Adipose tissue (tissue), 3 donors: ENCODE measurements around the gene GLS2. TPM values are rescaled to one million over a fixed set of nuclear protein-coding genes. Genes with fewer than 3 reads are reported as not detected.
A peak's percentile ranks its signal among the peaks of the same experiment; 100 is the strongest.
"Not testable (repeated sequence)": the region's sequence is repeated elsewhere in the genome, so short reads cannot be mapped to it uniquely, and the experiment has no call there.

ENCODE experiments used
- H3K27ac ChIP-seq: one replicate; pipeline ENCODE4 v1.5.1; 2013; ENCODE audit warnings: low read depth, low read length
- WGBS, 3 donors: extraction: QIAGEN DNeasy Blood & Tissue Kit; methylation state at CpG; one replicate each; pipeline ENCODE4 v1.1.7; 2013; 5-methylcytosine and 5-hydroxymethylcytosine counted together
- polyA plus RNA-seq, 3 donors: library from polyadenylated mRNA; stranded (reverse); fragments of 200-250 nt; gene quantifications; one replicate each; pipeline ENCODE4 v1.2.3, GENCODE V29; 2013
- donor health status: healthy with polysubstance abuse.
- donor health status: Bipolar disorder and iron deficiency.
- donor health status: healthy.

GLS2 gene
- polyA plus RNA-seq, 3 donors: 0.34 to 61.5 (median 0.71) TPM

DNA sequence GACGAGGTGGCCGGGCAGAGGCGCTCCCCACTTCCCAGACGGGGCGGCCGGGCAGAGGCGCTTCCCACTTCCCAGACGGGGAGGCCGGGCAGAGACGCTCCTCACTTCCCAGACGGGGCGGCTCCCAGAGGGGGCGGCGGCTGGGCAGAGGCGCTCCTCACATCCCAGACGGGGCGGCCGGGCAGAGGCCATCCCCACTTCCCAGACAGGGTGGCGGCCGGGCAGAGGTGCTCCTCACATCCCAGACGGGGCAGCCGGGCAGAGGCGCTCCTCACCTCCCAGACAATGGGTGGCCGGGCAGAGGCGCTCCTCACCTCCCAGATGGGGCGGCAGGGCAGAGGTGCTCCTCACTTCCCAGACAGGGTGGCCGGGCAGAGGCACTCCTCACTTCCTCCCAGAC, 6.5 kb upstream of the GLS2 start:
- 92 to 96% (median 96%) methylated on average over 22 to 27 of the region's 27 CpGs for WGBS, 3 donors
- H3K27ac ChIP-seq: not testable (repeated sequence)

DNA sequence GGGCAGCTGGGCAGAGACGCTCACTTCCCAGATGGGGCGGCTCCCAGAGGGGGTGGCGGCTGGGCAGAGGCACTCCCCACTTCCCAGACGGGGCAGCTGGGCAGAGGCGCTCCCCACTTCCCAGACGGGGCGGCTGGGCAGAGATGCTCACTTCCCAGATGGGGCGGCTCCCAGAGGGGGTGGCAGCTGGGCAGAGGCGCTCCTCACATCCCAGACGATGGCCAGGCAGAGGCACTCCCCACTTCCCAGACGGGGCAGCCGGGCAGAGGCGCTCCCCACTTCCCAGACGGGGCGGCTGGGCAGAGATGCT, 6.1 kb upstream of the GLS2 start:
- H3K27ac ChIP-seq: not testable (repeated sequence)
- 92 to 97% (median 93%) methylated on average over 12 to 15 of the region's 15 CpGs for WGBS, 3 donors

DNA sequence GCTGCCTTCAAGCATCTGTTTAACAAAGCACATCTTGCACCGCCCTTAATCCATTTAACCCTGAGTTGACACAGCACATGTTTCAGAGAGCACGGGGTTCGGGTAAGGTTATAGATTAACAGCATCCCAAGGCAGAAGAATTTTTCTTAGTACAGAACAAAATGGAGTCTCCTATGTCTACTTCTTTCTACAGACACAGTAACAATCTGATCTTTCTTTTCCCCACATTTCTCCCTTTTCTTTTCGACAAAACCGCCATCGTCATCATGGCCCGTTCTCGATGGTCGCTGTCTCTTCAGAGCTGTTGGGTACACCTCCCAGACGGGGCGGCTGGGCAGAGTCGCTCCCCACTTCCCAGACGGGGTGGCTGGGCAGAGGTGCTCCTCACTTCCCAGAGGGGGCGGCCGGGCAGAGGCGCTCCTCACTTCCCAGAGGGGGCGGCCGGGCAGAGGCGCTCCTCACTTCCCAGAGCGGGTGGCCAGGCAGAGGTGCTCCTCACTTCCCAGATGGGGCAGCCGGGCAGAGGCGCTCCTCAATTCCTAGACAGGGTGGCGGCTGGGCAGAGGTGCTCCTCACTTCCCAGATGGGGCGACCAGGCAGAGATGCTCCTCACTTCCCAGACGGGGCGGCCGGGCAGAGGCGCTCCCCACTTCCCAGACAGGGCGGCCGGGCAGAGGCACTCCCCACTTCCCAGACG, 5.6 kb upstream of the GLS2 start:
- 87 to 91% (median 90%) methylated on average over 26 to 31 of the region's 31 CpGs for WGBS, 3 donors
- H3K27ac ChIP-seq: not testable (repeated sequence)

DNA sequence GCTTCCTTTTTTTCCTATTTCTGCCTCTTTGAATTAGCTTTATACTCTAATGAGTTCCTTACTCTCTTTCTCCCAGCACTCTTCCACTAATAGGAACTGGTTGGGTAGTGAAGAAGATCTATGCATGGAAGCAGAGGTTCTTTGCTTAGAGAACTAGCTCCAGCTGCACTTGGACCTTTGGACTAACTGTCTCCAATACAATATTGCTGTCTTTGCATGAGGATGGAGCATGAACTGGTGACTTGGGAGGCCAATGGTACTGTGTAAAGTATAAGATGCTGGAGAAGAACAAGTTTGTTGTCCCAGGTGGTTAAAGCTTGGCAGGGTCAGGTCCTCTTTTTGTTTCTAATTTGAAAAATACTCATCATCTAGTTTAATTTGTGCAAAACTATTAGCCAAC, 2.4 kb upstream of the GLS2 start:
- H3K27ac ChIP-seq: no peak overlapping the region

DNA sequence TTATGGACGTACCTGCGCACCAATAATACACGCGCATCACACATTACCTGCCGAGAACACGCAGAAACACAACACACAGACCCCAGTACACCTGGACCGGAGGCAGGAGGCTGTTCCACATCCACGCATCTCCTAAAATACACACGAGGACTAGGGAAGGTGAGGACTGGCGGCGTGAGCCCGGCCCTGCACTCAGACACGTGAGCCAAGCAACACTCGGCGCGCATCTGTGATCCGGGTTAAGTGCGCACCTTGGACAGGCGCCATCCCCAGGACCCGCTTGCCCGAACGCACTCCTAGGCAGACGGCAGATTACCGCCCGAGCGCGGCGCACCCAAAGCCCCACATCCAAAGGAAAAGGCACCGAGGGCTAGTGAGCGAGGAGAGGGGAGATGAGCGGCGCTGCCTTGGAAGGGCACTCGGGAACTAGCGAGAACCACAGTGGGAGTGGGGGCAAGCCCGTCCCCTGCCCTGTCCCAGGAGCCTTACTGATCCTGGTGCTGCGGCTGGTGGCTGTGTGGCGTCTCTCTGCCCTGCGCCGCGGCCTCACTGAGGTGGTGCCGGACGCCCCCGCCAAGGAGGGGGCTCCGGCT, 417 bp downstream of the GLS2 start:
- 2 to 6% (median 4%) methylated on average over 41 to 44 of the region's 44 CpGs for WGBS, 3 donors
- no peak overlapping the region for H3K27ac ChIP-seq

DNA sequence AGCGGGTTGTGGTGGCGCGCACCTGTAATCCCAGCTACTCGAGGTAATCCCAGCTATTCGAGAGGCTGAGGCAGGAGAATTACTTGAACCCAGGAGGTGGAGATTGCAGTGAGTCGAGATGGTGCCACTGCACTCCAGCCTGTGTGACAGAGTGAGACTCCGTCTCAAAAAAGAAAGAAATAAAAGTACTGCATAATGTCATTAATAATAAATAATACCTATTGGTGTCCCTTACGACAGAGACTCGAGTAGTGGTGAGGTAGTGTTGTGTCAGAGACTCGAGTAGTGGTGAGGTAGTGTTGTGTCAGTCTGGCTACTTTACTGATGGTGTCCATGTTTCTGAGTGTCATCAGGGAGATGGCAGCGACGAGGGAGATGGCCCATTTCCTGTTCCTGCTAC, 1.3 kb downstream of the GLS2 start:
- 81 to 86% (median 81%) methylated on average over 12 of the region's 12 CpGs for WGBS, 3 donors
- no peak overlapping the region for H3K27ac ChIP-seq

DNA sequence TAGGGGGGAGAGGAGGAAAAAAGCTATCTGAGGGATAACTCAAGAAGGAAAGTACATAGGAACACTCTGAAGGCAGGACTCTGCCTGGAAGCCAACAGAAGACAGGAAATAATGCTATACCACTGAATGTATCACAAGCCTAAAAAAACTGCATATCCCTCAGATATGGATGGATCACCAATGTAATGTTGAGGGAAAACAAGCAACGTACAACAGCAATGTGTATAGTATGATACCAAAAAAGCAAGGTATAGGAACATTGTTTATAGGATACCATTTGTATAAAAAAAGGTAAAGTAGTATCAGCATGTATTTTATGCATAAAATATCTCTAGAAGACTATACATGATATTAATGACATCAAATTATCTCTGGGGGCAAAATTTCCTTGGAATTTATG, 3.4 kb downstream of the GLS2 start:
- WGBS, 3 donors: 79 to 91% (median 85%) methylated on average over 1 of the region's 1 CpG
- no peak overlapping the region for H3K27ac ChIP-seq

DNA sequence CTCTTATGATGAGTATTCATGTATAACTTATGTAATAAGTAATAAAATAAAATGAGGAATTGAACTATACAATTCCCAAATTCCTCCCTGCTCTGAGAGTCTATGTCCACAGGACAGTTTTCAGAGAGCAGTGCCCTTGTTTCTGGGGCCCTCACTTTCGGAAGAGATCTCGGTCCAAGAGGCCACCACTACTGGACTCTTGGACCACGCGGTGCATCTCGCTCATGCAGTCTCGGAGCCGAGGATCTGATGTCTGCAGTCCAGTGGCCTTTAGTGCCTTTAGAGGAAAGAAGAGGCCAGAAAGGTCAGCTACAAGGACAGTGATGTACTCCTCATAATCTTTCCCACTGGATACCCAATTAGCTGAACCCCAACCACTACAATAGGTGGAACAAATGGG, 8.3 kb downstream of the GLS2 start:
- WGBS, 3 donors: 97 to 98% (median 98%) methylated on average over 7 of the region's 7 CpGs
- no peak overlapping the region for H3K27ac ChIP-seq

DNA sequence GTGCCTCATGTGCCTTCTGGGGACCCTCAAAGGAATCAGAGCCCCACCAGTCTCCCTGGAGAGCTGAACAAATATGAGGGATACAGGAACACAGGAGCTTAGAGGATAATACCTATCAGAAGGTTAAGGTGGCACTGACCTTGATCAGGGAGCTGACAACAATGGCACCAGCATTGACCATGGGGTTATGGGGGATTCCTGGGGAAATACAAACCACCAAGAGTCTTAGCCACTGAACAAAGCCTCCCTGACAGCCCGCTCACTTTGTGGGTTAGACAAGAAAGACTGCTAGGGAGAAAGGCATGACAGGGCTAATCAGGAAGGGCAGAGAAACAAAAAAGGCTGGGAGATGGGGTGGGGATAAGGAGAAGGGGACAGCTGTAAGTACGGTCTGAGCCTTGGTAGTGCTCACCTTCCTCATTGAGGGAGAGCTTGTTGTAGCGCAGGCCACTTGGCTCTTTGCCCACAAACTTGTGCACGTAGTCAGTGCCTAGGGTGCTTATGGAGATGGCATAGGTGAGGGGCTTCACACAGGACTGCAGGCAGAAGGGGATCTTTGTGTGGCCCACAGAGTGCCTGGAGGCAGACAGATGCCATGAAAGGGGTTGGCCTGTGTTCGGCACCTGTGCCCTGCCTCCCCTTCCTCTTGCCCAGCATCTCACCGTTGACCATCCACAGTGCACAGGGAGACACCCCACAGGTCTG, 10.3 kb downstream of the GLS2 start:
- no peak overlapping the region for H3K27ac ChIP-seq
- WGBS, 3 donors: 80 to 89% (median 86%) methylated on average over 6 of the region's 6 CpGs

DNA sequence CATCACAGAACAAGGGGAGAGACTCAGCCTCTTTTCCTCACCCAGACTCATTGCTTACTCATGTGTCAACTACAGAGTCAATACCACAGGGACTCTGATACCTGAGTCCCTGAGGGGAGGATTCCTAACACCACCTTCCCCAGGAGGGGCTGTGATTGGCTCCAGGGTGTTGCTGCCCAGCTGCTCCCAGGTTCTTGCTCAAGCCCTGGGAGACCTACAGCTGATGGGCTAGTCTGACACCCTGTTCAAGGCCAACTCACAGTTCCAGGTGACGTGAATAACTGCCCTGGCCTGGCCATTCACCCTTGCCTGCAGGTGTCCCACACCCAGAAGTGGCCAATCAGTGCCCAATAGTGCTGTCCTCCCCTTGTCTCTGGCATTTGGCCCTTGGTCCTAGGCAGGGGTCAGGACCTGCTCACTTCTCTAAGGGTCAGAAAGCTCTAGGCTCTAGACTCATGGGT, 11.0 kb downstream of the GLS2 start:
- H3K27ac ChIP-seq: no peak overlapping the region
- 38 to 95% (median 90%) methylated on average over 1 of the region's 1 CpG for WGBS, 3 donors

DNA sequence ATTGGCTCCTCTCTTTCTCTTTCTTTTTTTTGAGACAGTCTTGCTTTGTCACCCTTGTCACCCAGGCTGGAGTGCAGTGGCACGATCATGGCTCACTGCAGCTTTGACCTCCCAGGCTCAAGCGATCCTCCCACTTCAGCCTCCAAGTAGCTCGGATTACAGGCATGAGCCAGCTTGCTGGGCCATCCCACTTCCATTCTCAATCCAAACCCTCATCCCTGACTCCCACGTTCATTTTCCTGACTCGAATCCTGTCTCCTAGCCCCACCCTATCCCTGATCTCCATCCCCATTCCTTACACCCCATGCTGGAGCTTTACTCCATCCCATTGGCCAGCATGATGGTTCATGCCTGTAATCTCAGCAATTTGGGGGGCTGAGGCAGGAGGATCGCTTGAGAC, 11.8 kb downstream of the GLS2 start:
- no peak overlapping the region for H3K27ac ChIP-seq
- 78 to 98% (median 82%) methylated on average over 6 of the region's 6 CpGs for WGBS, 3 donors

DNA sequence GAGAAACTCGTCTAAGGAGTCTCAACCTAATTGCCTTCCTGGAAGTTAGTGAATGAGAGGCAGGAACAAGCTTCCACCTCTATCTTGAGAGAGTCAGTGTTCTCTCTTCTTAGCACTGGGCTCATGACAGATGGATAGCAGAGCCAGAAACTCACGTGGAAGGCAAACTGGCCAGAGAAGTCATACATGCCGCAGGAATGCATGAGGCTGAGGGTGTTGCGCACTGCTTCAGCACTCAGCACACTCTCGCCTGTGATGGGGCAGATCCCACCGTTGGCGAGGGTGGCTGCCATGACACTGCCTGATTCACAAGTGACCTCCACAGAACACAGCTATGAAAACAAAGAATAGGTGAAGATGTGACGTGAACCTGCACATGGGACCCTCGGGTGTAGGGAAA, 13.6 kb downstream of the GLS2 start:
- 93 to 96% (median 95%) methylated on average over 9 of the region's 9 CpGs for WGBS, 3 donors
- H3K27ac ChIP-seq: no peak overlapping the region

DNA sequence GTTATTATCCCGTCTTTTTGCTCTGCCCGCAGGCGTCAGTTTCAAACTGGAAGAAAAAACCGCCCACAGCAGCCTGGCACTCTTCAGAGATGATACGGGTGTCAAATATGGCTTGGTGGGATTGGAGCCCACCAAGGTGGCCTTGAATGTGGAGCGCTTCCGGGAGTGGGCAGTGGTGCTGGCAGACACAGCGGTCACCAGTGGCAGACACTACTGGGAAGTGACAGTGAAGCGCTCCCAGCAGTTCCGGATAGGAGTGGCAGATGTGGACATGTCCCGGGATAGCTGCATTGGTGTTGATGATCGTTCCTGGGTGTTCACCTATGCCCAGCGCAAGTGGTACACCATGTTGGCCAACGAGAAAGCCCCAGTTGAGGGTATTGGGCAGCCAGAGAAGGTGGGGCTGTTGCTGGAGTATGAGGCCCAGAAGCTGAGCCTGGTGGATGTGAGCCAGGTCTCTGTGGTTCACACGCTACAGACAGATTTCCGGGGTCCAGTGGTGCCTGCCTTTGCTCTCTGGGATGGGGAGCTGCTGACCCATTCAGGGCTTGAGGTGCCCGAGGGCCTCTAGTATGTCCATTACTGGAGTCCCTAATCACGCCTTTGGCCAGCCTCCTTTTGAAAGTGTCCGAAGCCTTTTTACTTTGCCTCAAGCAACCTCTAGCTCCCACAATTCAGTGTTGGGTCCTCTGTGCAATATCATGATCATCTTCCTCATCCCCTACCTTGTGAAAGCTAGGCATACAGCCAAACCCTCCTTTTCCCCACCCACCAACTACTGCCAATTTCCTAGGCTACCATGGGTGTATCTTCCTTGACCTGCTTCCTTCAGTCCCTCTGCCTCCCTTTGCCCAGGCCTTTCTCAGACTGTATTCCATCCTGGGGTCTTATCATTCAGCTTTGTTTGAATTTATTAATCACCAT, 18.7 kb downstream of the GLS2 start:
- H3K27ac ChIP-seq: peak overlapping the region; percentile 65
- WGBS, 3 donors: 39 to 42% (median 40%) methylated on average over 19 of the region's 19 CpGs

DNA sequence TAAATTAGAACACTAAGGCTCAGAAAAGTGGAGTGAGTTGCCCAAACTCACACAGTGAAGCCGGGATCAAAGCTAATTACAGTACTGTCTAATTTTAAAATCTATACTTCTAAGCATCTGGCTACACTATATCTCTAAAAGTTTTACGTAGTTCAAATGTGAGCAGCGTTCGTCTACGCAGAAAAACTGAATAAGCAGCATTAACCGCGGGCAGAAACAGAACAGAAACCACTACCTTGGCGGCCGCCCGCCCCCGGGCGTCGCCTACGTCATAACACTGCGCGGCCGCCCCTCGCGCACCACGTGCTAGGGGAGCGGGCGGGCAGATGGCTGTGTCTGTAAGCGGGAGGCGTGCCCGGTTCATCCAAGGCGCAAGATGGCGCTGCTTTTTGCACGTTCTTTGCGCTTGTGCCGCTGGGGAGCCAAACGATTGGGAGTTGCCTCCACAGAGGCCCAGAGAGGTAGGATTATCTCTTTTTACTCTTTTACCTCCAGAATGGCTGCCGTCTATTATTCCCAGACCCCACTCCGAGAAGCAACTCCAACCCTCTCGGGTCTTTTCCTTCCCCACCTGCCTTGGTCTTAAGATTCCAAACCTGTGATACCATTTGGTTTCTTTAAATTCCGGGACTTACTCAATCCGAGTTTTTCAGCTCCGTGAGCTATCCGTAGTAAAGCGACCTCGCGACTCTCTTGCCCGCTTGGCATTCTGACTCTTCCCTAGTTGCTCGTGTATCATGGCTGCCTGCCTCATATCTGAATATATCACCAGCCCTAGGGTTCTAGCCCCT, 19.6 kb downstream of the GLS2 start, which contains the start of gene SPRYD4:
TSS of gene SPRYD4 (plus strand) at position 363 of the 791 bp plus-strand sequence. CDS start at position 377, 14 bp downstream.
- 0 to 1% (median 0%) methylated on average over 43 of the region's 43 CpGs for WGBS, 3 donors
- H3K27ac ChIP-seq: peak within 1 kb of the TSS; percentile 65

DNA sequence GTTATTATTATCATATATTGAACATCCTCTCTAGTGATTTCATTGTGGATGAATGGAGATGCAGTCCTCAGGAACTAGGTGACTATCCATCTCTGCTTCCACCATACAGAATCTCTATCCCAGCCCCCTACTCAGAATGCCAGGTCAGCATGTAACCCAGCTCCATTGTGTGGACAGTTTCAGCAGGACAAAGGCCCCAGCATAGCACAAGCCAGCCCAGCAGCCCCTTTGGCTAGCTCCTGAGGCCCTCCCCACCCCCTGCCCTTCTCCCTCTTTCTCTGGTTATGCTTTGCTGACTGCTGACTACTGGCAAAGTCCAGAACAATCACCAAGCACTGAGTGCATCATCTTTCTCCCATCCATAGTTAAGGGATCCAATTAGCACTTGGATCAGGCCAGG, 25.4 kb downstream of the GLS2 start:
- no peak overlapping the region for H3K27ac ChIP-seq

DNA sequence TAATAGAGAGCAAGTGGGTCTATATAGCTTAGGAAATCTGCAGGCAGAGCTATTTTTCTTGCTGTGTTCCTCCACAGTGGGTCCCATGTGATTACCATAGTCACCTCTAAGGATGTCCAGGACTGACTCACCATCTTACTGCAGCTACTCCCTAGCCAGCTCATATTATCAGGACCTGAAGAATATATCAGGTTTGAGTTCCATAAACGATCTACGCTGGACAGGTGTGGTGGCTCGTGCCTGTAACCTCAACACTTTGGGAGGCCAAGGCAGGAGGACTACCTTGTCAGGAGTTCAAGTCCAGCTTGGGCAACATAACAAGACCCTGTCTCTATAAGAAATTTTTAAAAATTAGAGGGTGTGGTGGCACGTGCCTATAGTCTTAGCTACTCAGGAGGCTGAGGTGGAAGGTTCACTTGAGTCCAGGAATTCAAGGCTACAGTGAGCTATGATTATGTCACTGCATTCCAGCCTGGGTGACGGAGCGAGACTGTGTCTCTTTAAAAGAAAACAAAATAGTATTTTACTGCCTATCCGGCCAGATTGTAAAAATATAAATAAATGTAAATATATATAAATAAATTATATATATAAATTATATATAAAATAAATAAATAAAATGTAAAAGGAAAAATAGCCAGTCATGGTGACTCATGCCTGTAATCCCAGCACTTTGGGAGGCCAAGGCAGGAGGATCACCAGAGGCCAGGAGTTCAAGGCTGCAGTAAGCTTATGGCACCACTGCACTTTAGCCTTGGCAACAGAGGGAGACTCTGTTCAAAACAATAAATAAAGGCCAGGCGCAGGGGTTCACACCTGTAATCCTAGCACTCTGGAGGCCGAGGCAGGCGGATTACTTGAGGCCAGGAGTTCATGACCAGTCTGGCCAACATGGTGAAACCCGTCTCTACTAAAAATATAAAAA, 26.5 kb downstream of the GLS2 start:
- WGBS, 3 donors: 87 to 88% (median 87%) methylated on average over 11 of the region's 11 CpGs
- H3K27ac ChIP-seq: no peak overlapping the region

DNA sequence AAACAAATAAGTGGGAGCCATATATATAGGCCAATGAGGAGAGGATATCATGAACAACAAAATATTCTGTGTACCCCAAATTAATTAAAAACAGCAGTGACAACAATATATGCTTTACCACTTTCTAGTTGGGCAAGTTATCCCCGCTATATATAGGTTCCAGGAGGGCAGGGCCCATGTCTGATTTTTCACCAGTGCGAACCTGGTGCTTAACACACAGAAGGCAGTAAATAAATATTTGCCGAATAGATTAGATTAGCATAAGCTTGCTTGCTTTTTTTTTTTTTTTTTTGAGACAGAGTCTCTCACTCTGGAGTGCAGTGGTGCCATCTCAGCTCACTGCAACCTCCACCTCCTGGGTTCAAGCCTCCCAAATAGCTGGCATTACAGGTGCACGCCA, 30.1 kb downstream of the GLS2 start:
- WGBS, 3 donors: 58 to 92% (median 86%) methylated on average over 4 of the region's 4 CpGs
- H3K27ac ChIP-seq: no peak overlapping the region
